ENCODE results near the gene PCDHGA12. TPM values are rescaled to one million over a fixed set of nuclear protein-coding genes. Genes with fewer than 3 reads are reported as not detected.

The PCDHGA12 gene
- total RNA-seq, 1 experiment from 2014 or later, result 0.79 TPM

GRCh38 chr5:141419074-141419880 lies 11.0 kb upstream of the PCDHGA12 start:
- ChIA-PET POLR2A (no interaction called here), CTCF (interaction anchor here (0.5 to 3.4 kb wide), 5 partner anchors 56 to 148 kb away, joined by 3 to 31 read pairs (median 6); partner anchors contain the start of genes PCDHGC3 and TAF7)
- H3K36me3 Mint-ChIP-seq (ENCODE audit: insufficient read depth, unreplicated experiment), result no peaks in the 10 kb centered on the region
- H3K27me3 Mint-ChIP-seq (ENCODE audit: insufficient read depth, unreplicated experiment), result no peaks in the 10 kb centered on the region
- H3K4me3 Mint-ChIP-seq (ENCODE audit: unreplicated experiment), result no peak overlapping the region
- H3K9me3 Mint-ChIP-seq (ENCODE audit: unreplicated experiment), result peaks cover 25% of the 10 kb centered on the region
- BruUV-seq (replicated peaks), result no TSS peak
- DNase-seq (ENCODE audit: unreplicated experiment), result no peak
- no peak overlapping the region for H3K27ac Mint-ChIP-seq (ENCODE audit: low read depth, unreplicated experiment)
- TF ChIP-seq CTCF (IDR thresholded peaks at IDR 0.05; ENCODE audit: unreplicated experiment), result no peak
- intact Hi-C loops (cut with micrococcal nuclease), result loop anchor here (10.0 kb wide), 2 partner anchors 194 to 334 kb away; partner anchors contain the start of gene PCDHB14
- no peaks in the 10 kb centered on the region for H3K4me1 Mint-ChIP-seq (ENCODE audit: insufficient read depth, unreplicated experiment)

- POLR2A ChIA-PET, result no interaction called here
- Mint-ChIP-seq H3K9me3 (ENCODE audit: unreplicated experiment) (peaks cover 29% of the 10 kb centered on the region), H3K27ac (ENCODE audit: low read depth, unreplicated experiment) (no peak within 1 kb of the TSS), H3K36me3 (ENCODE audit: insufficient read depth, unreplicated experiment) (no peaks in the 10 kb centered on the region), H3K4me3 (ENCODE audit: unreplicated experiment) (no peak within 1 kb of the TSS), H3K27me3 (ENCODE audit: insufficient read depth, unreplicated experiment) (no peaks in the 10 kb centered on the region), H3K4me1 (ENCODE audit: insufficient read depth, unreplicated experiment) (no peaks in the 10 kb centered on the region)
- CTCF ChIA-PET, result interaction anchor here (0.5 to 2.6 kb wide), 10 partner anchors 9 to 236 kb away, joined by 3 to 9 read pairs (median 4); partner anchors contain the start of genes PCDHGA12 and PCDHGC3
- peak; percentile 33 for DNase-seq (ENCODE audit: unreplicated experiment)
- intact Hi-C loops (cut with micrococcal nuclease), result no loop called here
- TF ChIP-seq CTCF (IDR thresholded peaks at IDR 0.05; ENCODE audit: unreplicated experiment), result peak; percentile 18
- no TSS peak for BruUV-seq (replicated peaks)
These were observed 9.3 kb upstream of the PCDHGA12 start, which contains the start of gene PCDHGA11 for GRCh38 chr5:141420855-141421488. Gene PCDHGA11 (plus strand): TSS chr5:141421051. CDS start chr5:141421228, 177 bp downstream.

- no peaks in the 10 kb centered on the region for H3K4me1 Mint-ChIP-seq (ENCODE audit: insufficient read depth, unreplicated experiment)
- no peaks in the 10 kb centered on the region for H3K27me3 Mint-ChIP-seq (ENCODE audit: insufficient read depth, unreplicated experiment)
- no peak overlapping the region for H3K4me3 Mint-ChIP-seq (ENCODE audit: unreplicated experiment)
- BruUV-seq (replicated peaks), result no TSS peak
- no peak for TF ChIP-seq CTCF (IDR thresholded peaks at IDR 0.05; ENCODE audit: unreplicated experiment)
- H3K36me3 Mint-ChIP-seq (ENCODE audit: insufficient read depth, unreplicated experiment), result no peaks in the 10 kb centered on the region
- peaks cover 34% of the 10 kb centered on the region for H3K9me3 Mint-ChIP-seq (ENCODE audit: unreplicated experiment)
- intact Hi-C loops (cut with micrococcal nuclease), result no loop called here
- H3K27ac Mint-ChIP-seq (ENCODE audit: low read depth, unreplicated experiment), result no peak overlapping the region
- ChIA-PET CTCF (interaction anchor here (0.7 to 2.6 kb wide), 7 partner anchors 8 to 183 kb away, joined by 3 to 9 read pairs (median 4); partner anchors contain the start of genes PCDHGA10, PCDHGA12 and PCDHGC3), POLR2A (interaction anchor here (0.9 kb wide), 1 partner anchor 137 kb away, joined by 3 read pairs; no protein-coding TSS in a partner anchor)
- no peak for DNase-seq (ENCODE audit: unreplicated experiment)
These were observed 8.8 kb upstream of the PCDHGA12 start for GRCh38 chr5:141421489-141421855.

GRCh38 chr5:141422742-141423291 lies 7.5 kb upstream of the PCDHGA12 start:
- H3K9me3 Mint-ChIP-seq (ENCODE audit: unreplicated experiment), result peaks cover 41% of the 10 kb centered on the region
- H3K36me3 Mint-ChIP-seq (ENCODE audit: insufficient read depth, unreplicated experiment), result no peaks in the 10 kb centered on the region
- H3K27ac Mint-ChIP-seq (ENCODE audit: low read depth, unreplicated experiment), result no peak overlapping the region
- H3K27me3 Mint-ChIP-seq (ENCODE audit: insufficient read depth, unreplicated experiment), result no peaks in the 10 kb centered on the region
- ChIA-PET POLR2A (interaction anchor here (0.6 kb wide), 1 partner anchor 94 kb away, joined by 3 read pairs; no protein-coding TSS in a partner anchor), CTCF (interaction anchor here (1.2 kb wide), 1 partner anchor 10 kb away, joined by 4 read pairs; the partner anchor contains the start of gene PCDHGA10)
- BruUV-seq (replicated peaks), result no TSS peak
- H3K4me1 Mint-ChIP-seq (ENCODE audit: insufficient read depth, unreplicated experiment), result no peaks in the 10 kb centered on the region
- DNase-seq (ENCODE audit: unreplicated experiment), result no peak
- no peak for TF ChIP-seq CTCF (IDR thresholded peaks at IDR 0.05; ENCODE audit: unreplicated experiment)
- intact Hi-C loops (cut with micrococcal nuclease), result no loop called here
- H3K4me3 Mint-ChIP-seq (ENCODE audit: unreplicated experiment), result no peak overlapping the region

All from MCF 10A (cell line).